Esophagus muscularis mucosa (tissue), 4 donors: ENCODE results near the gene IFT43. TPM values are rescaled to one million over a fixed set of nuclear protein-coding genes. Genes with fewer than 3 reads are reported as not detected.
A peak's percentile ranks its signal among the peaks of the same experiment; 100 is the strongest.

Experiments
- DNase-seq: peaks from one replicate; pipeline ENCODE4 v3.0.0-alpha.2; 2017; ENCODE audit errors: extremely low spot score
- H3K27ac ChIP-seq, 4 donors: fragments of 200-600 bp; sonication (generic); replicated peaks in 1 of 4; 1 replicate in 3 of 4; 2 replicates in 1 of 4; pipeline ENCODE4 v1.5.1; 2016 to 2019; ENCODE audit warnings: mild to moderate bottlenecking in 1 of 4
- H3K27me3 ChIP-seq, 4 donors: fragments of 200-600 bp; sonication (generic); one replicate each; pipeline versions ENCODE4 v1.5.1 to v1.6.0; 2016 to 2019
- H3K36me3 ChIP-seq, 4 donors: fragments of 200-600 bp; sonication (generic); one replicate each; pipeline ENCODE4 v1.5.1; 2016 to 2019
- H3K4me1 ChIP-seq, 4 donors: fragments of 200-600 bp; sonication (generic); one replicate each; pipeline ENCODE4 v1.5.1; 2016 to 2019
- H3K4me3 ChIP-seq, 4 donors: fragments of 200-600 bp; sonication (generic); 1 replicate in 2 of 4; 2 replicates in 2 of 4; pipeline ENCODE4 v1.5.1; 2016 to 2019; ENCODE audit warnings: mild to moderate bottlenecking in 4 of 4, moderate library complexity in 1 of 4
- H3K9me3 ChIP-seq, 4 donors: fragments of 200-600 bp; sonication (generic); 1 replicate in 3 of 4; 2 replicates in 1 of 4; pipeline ENCODE4 v1.5.1; 2016 to 2019
- CTCF ChIP-seq, 3 experiments: fragments of 200-600 bp in 2 of 3; fragments of 450-650 bp in 1 of 3; sonication (generic) in 2 of 3; IDR thresholded peaks; one replicate each; pipeline ENCODE4 v1.5.1; 2017 to 2019; ENCODE audit warnings: antibody characterized with exemption in 3 of 3, mild to moderate bottlenecking in 2 of 3, moderate library complexity in 1 of 3
- EP300 ChIP-seq: sonication (generic); formaldehyde crosslinking; IDR thresholded peaks from one replicate; pipeline ENCODE4 v1.6.1; 2017; ENCODE audit warnings: antibody characterized with exemption
- POLR2A ChIP-seq: fragments of 450-650 bp; IDR thresholded peaks from one replicate; pipeline ENCODE4 v1.6.1; 2017; ENCODE audit warnings: antibody characterized with exemption, moderate library complexity, mild to moderate bottlenecking, low read depth
- POLR2AphosphoS5 ChIP-seq, 2 donors: sonication (generic); formaldehyde crosslinking; IDR thresholded peaks; one replicate each; pipeline ENCODE4 v1.6.1; 2017; ENCODE audit warnings: antibody characterized with exemption in 2 of 2
- WGBS: methylation state at CpG from one replicate; pipeline ENCODE4 v1.1.5; 2018; 5-methylcytosine and 5-hydroxymethylcytosine counted together
- intact Hi-C: fragments of 100-400 bp; cut with DNase I; formaldehyde crosslinking; loops from one replicate; pipeline ENCODE4 v1.15.1; 2023
- total RNA-seq, 4 donors: library from RNA; depleted of rRNA; stranded (reverse); fragments of >200 nt; gene quantifications; one replicate each; pipeline versions ENCODE4 v1.1.0 to v1.2.1, GENCODE V29; 2016

The IFT43 gene
- total RNA-seq, 4 donors from 2014 or later: 36.7 to 51.0 (median 42.3) TPM

DNA sequence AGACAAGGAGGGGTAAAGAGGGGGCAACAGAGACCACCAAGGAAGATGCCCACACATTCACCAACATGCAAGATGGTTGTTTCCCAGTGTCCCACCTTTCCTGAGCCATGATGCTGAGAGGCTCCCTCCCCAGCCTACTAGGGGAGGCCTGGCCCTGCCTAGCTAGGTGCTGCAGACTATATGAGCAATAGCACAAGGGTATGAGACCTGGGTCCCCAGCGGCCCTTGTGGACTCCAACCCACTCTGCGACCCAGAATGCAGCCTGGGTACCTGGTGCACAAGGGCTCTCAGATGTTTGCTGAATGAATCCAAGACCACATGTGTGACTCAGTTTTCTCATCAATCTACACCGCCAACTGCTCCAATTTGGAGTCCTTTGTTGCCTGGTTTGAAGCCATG is 17.7 kb upstream of the IFT43 start:
- Histone ChIP-seq H3K36me3 (peaks cover 13 to 88% (median 62%) of the 10 kb centered on the region in 4 donors), H3K9me3 (no peaks in the 10 kb centered on the region), H3K4me3 (no peak overlapping the region), H3K27me3 (no peaks in the 10 kb centered on the region), H3K27ac (no peak overlapping the region), H3K4me1 (peaks cover 0 to 9% (median 5%) of the 10 kb centered on the region in 4 donors)
- WGBS: 100% methylated on average over 3 of the region's 3 CpGs
- TF ChIP-seq EP300 (no peak), CTCF (IDR thresholded peaks at IDR 0.05) (no peak)
- intact Hi-C loops: no loop called here
- DNase-seq: no peak

DNA sequence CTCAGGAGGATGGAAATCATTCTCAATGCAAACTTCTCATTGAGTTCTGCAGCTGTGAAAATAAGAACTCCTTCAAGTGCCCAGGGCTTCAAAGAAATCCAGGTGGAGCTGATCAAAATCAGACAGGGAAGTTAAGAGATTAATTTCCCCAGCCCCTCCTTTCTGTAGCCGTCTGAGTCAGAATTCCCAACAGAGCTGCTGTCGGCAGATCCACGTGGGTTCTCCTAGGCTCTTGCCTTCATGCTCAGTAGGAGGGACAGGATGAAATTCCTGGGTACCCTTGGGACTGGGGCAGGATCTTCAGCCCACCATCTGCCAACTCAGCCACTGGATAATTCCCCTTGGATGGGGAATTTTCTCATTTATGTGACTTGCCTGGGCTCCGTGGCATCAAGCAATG is 17.1 kb upstream of the IFT43 start:
- peak in 1 of 2 donors; percentile 10 for TF ChIP-seq POLR2AphosphoS5 (IDR thresholded peaks at IDR 0.05)
- TF ChIP-seq POLR2A: no peak
- peak overlapping the region in 3 of 4 donors; percentile 10 to 44 (median 36) for H3K27ac ChIP-seq
- 41% methylated on average over 4 of the region's 4 CpGs for WGBS
- H3K36me3 ChIP-seq: peaks cover 9 to 82% (median 56%) of the 10 kb centered on the region in 4 donors
- no peaks in the 10 kb centered on the region for H3K9me3 ChIP-seq
- peaks cover 0 to 13% (median 8%) of the 10 kb centered on the region in 4 donors for H3K4me1 ChIP-seq
- intact Hi-C loops: no loop called here
- no peak for DNase-seq
- H3K4me3 ChIP-seq: peak overlapping the region in 1 of 4 donors; percentile 9
- H3K27me3 ChIP-seq: no peaks in the 10 kb centered on the region

GRCh38 chr14:75969126-75969525 is 16.4 kb upstream of the IFT43 start:
- no peaks in the 10 kb centered on the region for H3K27me3 ChIP-seq
- H3K27ac ChIP-seq: peak overlapping the region in 3 of 4 donors; percentile 10 to 44 (median 36)
- H3K9me3 ChIP-seq: no peaks in the 10 kb centered on the region
- intact Hi-C loops: no loop called here
- H3K4me3 ChIP-seq: no peak overlapping the region
- 68% methylated on average over 4 of the region's 4 CpGs for WGBS
- DNase-seq: no peak
- no peak for TF ChIP-seq EP300
- no peak for TF ChIP-seq POLR2AphosphoS5 (IDR thresholded peaks at IDR 0.05)
- TF ChIP-seq CTCF (IDR thresholded peaks at IDR 0.05): no peak
- TF ChIP-seq POLR2A: no peak
- H3K36me3 ChIP-seq: peaks cover 5 to 76% (median 50%) of the 10 kb centered on the region in 4 donors
- peaks cover 0 to 13% (median 8%) of the 10 kb centered on the region in 4 donors for H3K4me1 ChIP-seq

GRCh38 chr14:75969891-75970290 is 15.7 kb upstream of the IFT43 start:
- peaks cover 0 to 13% (median 8%) of the 10 kb centered on the region in 4 donors for H3K4me1 ChIP-seq
- no peak for DNase-seq
- TF ChIP-seq EP300: no peak
- no peak for TF ChIP-seq POLR2AphosphoS5 (IDR thresholded peaks at IDR 0.05)
- no peak for TF ChIP-seq POLR2A
- TF ChIP-seq CTCF (IDR thresholded peaks at IDR 0.05): no peak
- WGBS: 79% methylated on average over 7 of the region's 8 CpGs
- no peaks in the 10 kb centered on the region for H3K9me3 ChIP-seq
- H3K27ac ChIP-seq: no peak overlapping the region
- no peak overlapping the region for H3K4me3 ChIP-seq
- intact Hi-C loops: no loop called here
- peaks cover 5 to 68% (median 42%) of the 10 kb centered on the region in 4 donors for H3K36me3 ChIP-seq
- H3K27me3 ChIP-seq: no peaks in the 10 kb centered on the region

- H3K9me3 ChIP-seq: no peaks in the 10 kb centered on the region
- no peak for TF ChIP-seq POLR2A
- TF ChIP-seq POLR2AphosphoS5 (IDR thresholded peaks at IDR 0.05): no peak
- TF ChIP-seq EP300: no peak
- no peak for TF ChIP-seq CTCF (IDR thresholded peaks at IDR 0.05)
- H3K27me3 ChIP-seq: no peaks in the 10 kb centered on the region
- H3K36me3 ChIP-seq: peaks cover 5 to 57% (median 31%) of the 10 kb centered on the region in 4 donors
- intact Hi-C loops: no loop called here
- no peak for DNase-seq
- H3K4me1 ChIP-seq: peaks cover 0 to 13% (median 9%) of the 10 kb centered on the region in 4 donors
- WGBS: 92% methylated on average over 9 of the region's 9 CpGs
- H3K27ac ChIP-seq: no peak overlapping the region
- no peak overlapping the region for H3K4me3 ChIP-seq
Measured at GRCh38 chr14:75970989-75971388, 14.6 kb upstream of the IFT43 start.
